AG09319 (cell line): ENCODE data around the gene CSNK1G3.
A peak's percentile ranks its signal among the peaks of the same experiment; 100 is the strongest.
"Not testable (repeated sequence)": the region's sequence is repeated elsewhere in the genome, so short reads cannot be mapped to it uniquely, and the experiment has no call there.

ENCODE experiments used
- DNase-seq: peaks from one replicate; pipeline ENCODE4 v3.0.0-alpha.2; 2010; ENCODE audit warnings: low read depth; ENCODE audit errors: extremely low read depth
- CTCF ChIP-seq: IDR thresholded peaks from 2 replicates; pipeline ENCODE4 v1.5.1; 2011; ENCODE audit warnings: low read depth, mild to moderate bottlenecking, inconsistent platforms, low read length, moderate library complexity

The CSNK1G3 gene

GRCh38 chr5:123511648-123512605 lies at the start of gene CSNK1G3:
Gene CSNK1G3, plus strand, starts transcription at chr5:123512177. Its CDS starts 33,487 bp downstream, at chr5:123545664.
- peak; percentile 95 for DNase-seq
- TF ChIP-seq CTCF, result no peak

- not testable (repeated sequence) for DNase-seq
These were observed 45.1 kb upstream of the CSNK1G3 start for GRCh38 chr5:123466839-123467238.

- TF ChIP-seq CTCF, result no peak
- no peak for DNase-seq
These were observed 40.6 kb upstream of the CSNK1G3 start for GRCh38 chr5:123471385-123471784.

GRCh38 chr5:123472150-123472924 lies 39.6 kb upstream of the CSNK1G3 start:
- DNase-seq, result no peak
- TF ChIP-seq CTCF, result no peak

GRCh38 chr5:123474228-123474627 lies 37.7 kb upstream of the CSNK1G3 start:
- no peak for DNase-seq
- TF ChIP-seq CTCF, result no peak

GRCh38 chr5:123476731-123477130 lies 35.2 kb upstream of the CSNK1G3 start:
- TF ChIP-seq CTCF, result no peak

GRCh38 chr5:123478546-123478945 lies 33.4 kb upstream of the CSNK1G3 start:
- TF ChIP-seq CTCF, result no peak
- DNase-seq, result no peak

More at GRCh38 chr5:123476731-123477130, 35.2 kb upstream of the CSNK1G3 start:
- DNase-seq, result no peak
